HG03135 (cell line): ENCODE measurements around the gene MBNL2.
A peak's percentile ranks its signal among the peaks of the same experiment; 100 is the strongest.
"Not testable (repeated sequence)": the region's sequence is repeated elsewhere in the genome, so short reads cannot be mapped to it uniquely, and the experiment has no call there.

Experiments used
- ATAC-seq: cut with Tn5 transposase; IDR thresholded peaks from one replicate; pipeline ENCODE4 v1.9.1; 2021; ENCODE audit warnings: mild to moderate bottlenecking, moderate library complexity; ENCODE audit not compliant: unreplicated experiment

MBNL2 gene

GRCh38 chr13:97341135-97341534 lies 119.0 kb downstream of the MBNL2 start:
- ATAC-seq = no peak

GRCh38 chr13:97342136-97342535 lies 120.0 kb downstream of the MBNL2 start:
- no peak for ATAC-seq

GRCh38 chr13:97342936-97343335 lies 120.8 kb downstream of the MBNL2 start:
- ATAC-seq = no peak

- peak; percentile 74 for ATAC-seq
These were observed 122.4 kb downstream of the MBNL2 start for GRCh38 chr13:97344265-97345175.

GRCh38 chr13:97346097-97346496 lies 124.0 kb downstream of the MBNL2 start:
- no peak for ATAC-seq

- no peak for ATAC-seq
These were observed 124.6 kb downstream of the MBNL2 start for GRCh38 chr13:97346561-97347254.

GRCh38 chr13:97347255-97347932 lies 125.3 kb downstream of the MBNL2 start:
- no peak for ATAC-seq

GRCh38 chr13:97348569-97349100 lies 126.5 kb downstream of the MBNL2 start:
- ATAC-seq = no peak

GRCh38 chr13:97352012-97352411 lies 129.9 kb downstream of the MBNL2 start:
- not testable (repeated sequence) for ATAC-seq

GRCh38 chr13:97352815-97353214 lies 130.7 kb downstream of the MBNL2 start:
- no peak for ATAC-seq

GRCh38 chr13:97353927-97354675 lies 132.0 kb downstream of the MBNL2 start:
- no peak for ATAC-seq

GRCh38 chr13:97354808-97355207 lies 132.7 kb downstream of the MBNL2 start:
- ATAC-seq = no peak

- ATAC-seq = no peak
These were observed 134.5 kb downstream of the MBNL2 start for GRCh38 chr13:97356592-97356991.

- peak; percentile 91 for ATAC-seq
These were observed 137.3 kb downstream of the MBNL2 start for GRCh38 chr13:97359181-97360057.

- no peak for ATAC-seq
These were observed 138.5 kb downstream of the MBNL2 start for GRCh38 chr13:97360610-97361009.

GRCh38 chr13:97364031-97364430 lies 141.9 kb downstream of the MBNL2 start:
- no peak for ATAC-seq

- no peak for ATAC-seq
These were observed 142.7 kb downstream of the MBNL2 start for GRCh38 chr13:97364827-97365226.

- no peak for ATAC-seq
These were observed 144.1 kb downstream of the MBNL2 start for GRCh38 chr13:97366172-97366688.
